Adipocyte (in vitro differentiated cells): ENCODE measurements around the gene ASAP3.

Source experiments
- DNase-seq: peaks from one replicate; pipeline ENCODE4 v3.0.0-alpha.2; 2015; ENCODE audit warnings: low read depth
- H3K27me3 ChIP-seq: replicated peaks from 2 replicates; pipeline ENCODE4 v1.7.0; 2013; ENCODE audit warnings: mild to moderate bottlenecking, low read length, moderate library complexity; ENCODE audit not compliant: control insufficient read depth, insufficient read depth
- H3K36me3 ChIP-seq: 2 replicates; pipeline ENCODE4 v1.7.0; 2013; ENCODE audit warnings: low read length, mild to moderate bottlenecking, moderate library complexity; ENCODE audit not compliant: control insufficient read depth, insufficient read depth, severe bottlenecking
- H3K4me1 ChIP-seq: 2 replicates; pipeline ENCODE4 v1.7.0; 2013; ENCODE audit warnings: mild to moderate bottlenecking, low read length, moderate library complexity; ENCODE audit not compliant: control insufficient read depth, insufficient read depth
- H3K4me3 ChIP-seq: 2 replicates; pipeline ENCODE4 v1.7.0; 2013; ENCODE audit warnings: mild to moderate bottlenecking, low read length, moderate library complexity
- H3K9ac ChIP-seq: 2 replicates; pipeline ENCODE4 v1.7.0; 2013; ENCODE audit warnings: mild to moderate bottlenecking, low read length, moderate library complexity
- H3K9me3 ChIP-seq: 2 replicates; pipeline ENCODE4 v1.7.0; 2013; ENCODE audit warnings: mild to moderate bottlenecking, low read length, moderate library complexity; ENCODE audit not compliant: control insufficient read depth

Gene ASAP3

GRCh38 chr1:23485002-23485332 lies 988 bp upstream of the ASAP3 start:
- peak overlapping the region; percentile 77 for H3K4me3 ChIP-seq
- H3K9ac ChIP-seq = peak overlapping the region; percentile 75
- H3K4me1 ChIP-seq = peaks cover 32% of the 10 kb centered on the region
- DNase-seq = no peak
- no peaks in the 10 kb centered on the region for H3K36me3 ChIP-seq
- no peaks in the 10 kb centered on the region for H3K27me3 ChIP-seq
- H3K9me3 ChIP-seq = no peaks in the 10 kb centered on the region

- Histone ChIP-seq H3K4me3 (peak overlapping the region; percentile 77), H3K27me3 (no peaks in the 10 kb centered on the region), H3K9ac (peak overlapping the region; percentile 75), H3K9me3 (no peaks in the 10 kb centered on the region), H3K4me1 (peaks cover 38% of the 10 kb centered on the region), H3K36me3 (no peaks in the 10 kb centered on the region)
- DNase-seq = peak; percentile 99
Measured at GRCh38 chr1:23484253-23485001, 448 bp upstream of the ASAP3 start.

- Histone ChIP-seq H3K27me3 (no peaks in the 10 kb centered on the region), H3K4me3 (peak overlapping the region; percentile 86), H3K9me3 (no peaks in the 10 kb centered on the region), H3K36me3 (no peaks in the 10 kb centered on the region), H3K4me1 (peaks cover 52% of the 10 kb centered on the region), H3K9ac (peak overlapping the region; percentile 30)
- DNase-seq = no peak
Measured at GRCh38 chr1:23481904-23482303, 2.1 kb downstream of the ASAP3 start.

GRCh38 chr1:23481026-23481597 lies 2.9 kb downstream of the ASAP3 start:
- Histone ChIP-seq H3K27me3 (no peaks in the 10 kb centered on the region), H3K9me3 (no peaks in the 10 kb centered on the region), H3K4me1 (peaks cover 57% of the 10 kb centered on the region), H3K9ac (peak overlapping the region; percentile 30), H3K4me3 (peak overlapping the region; percentile 86), H3K36me3 (no peaks in the 10 kb centered on the region)
- DNase-seq = no peak

GRCh38 chr1:23480187-23481025 lies 3.6 kb downstream of the ASAP3 start:
- DNase-seq = no peak
- Histone ChIP-seq H3K9me3 (no peaks in the 10 kb centered on the region), H3K9ac (peak overlapping the region; percentile 82), H3K36me3 (no peaks in the 10 kb centered on the region), H3K4me1 (peaks cover 64% of the 10 kb centered on the region), H3K4me3 (no peak overlapping the region), H3K27me3 (no peaks in the 10 kb centered on the region)

- DNase-seq = no peak
- peaks cover 66% of the 10 kb centered on the region for H3K4me1 ChIP-seq
- peak overlapping the region; percentile 82 for H3K9ac ChIP-seq
- H3K36me3 ChIP-seq = no peaks in the 10 kb centered on the region
- H3K9me3 ChIP-seq = no peaks in the 10 kb centered on the region
- peak overlapping the region; percentile 67 for H3K4me3 ChIP-seq
- no peaks in the 10 kb centered on the region for H3K27me3 ChIP-seq
Measured at GRCh38 chr1:23479666-23479941, 4.4 kb downstream of the ASAP3 start.

- H3K9me3 ChIP-seq = no peaks in the 10 kb centered on the region
- peak; percentile 77 for DNase-seq
- peaks cover 70% of the 10 kb centered on the region for H3K4me1 ChIP-seq
- H3K4me3 ChIP-seq = peak overlapping the region; percentile 67
- H3K27me3 ChIP-seq = no peaks in the 10 kb centered on the region
- peak overlapping the region; percentile 82 for H3K9ac ChIP-seq
- no peaks in the 10 kb centered on the region for H3K36me3 ChIP-seq
Measured at GRCh38 chr1:23478896-23479665, 4.9 kb downstream of the ASAP3 start.

GRCh38 chr1:23477359-23478144 lies 6.4 kb downstream of the ASAP3 start:
- no peak for DNase-seq
- Histone ChIP-seq H3K9ac (no peak overlapping the region), H3K4me3 (no peak overlapping the region), H3K27me3 (no peaks in the 10 kb centered on the region), H3K36me3 (no peaks in the 10 kb centered on the region), H3K9me3 (no peaks in the 10 kb centered on the region), H3K4me1 (peaks cover 85% of the 10 kb centered on the region)

- Histone ChIP-seq H3K4me1 (peaks cover 84% of the 10 kb centered on the region), H3K9ac (peak overlapping the region; percentile 37), H3K4me3 (no peak overlapping the region), H3K36me3 (no peaks in the 10 kb centered on the region), H3K27me3 (no peaks in the 10 kb centered on the region), H3K9me3 (no peaks in the 10 kb centered on the region)
- DNase-seq = peak; percentile 64
Measured at GRCh38 chr1:23475641-23476040, 8.3 kb downstream of the ASAP3 start.

- Histone ChIP-seq H3K4me3 (no peak overlapping the region), H3K9me3 (no peaks in the 10 kb centered on the region), H3K9ac (peak overlapping the region; percentile 37), H3K27me3 (no peaks in the 10 kb centered on the region), H3K36me3 (no peaks in the 10 kb centered on the region), H3K4me1 (peaks cover 84% of the 10 kb centered on the region)
- DNase-seq = peak; percentile 88
Measured at GRCh38 chr1:23475134-23475628, 8.8 kb downstream of the ASAP3 start.
